Smooth muscle cell (in vitro differentiated cells): ENCODE results near the gene PRDM12. TPM values are rescaled to one million over a fixed set of nuclear protein-coding genes. Genes with fewer than 3 reads are reported as not detected.

ENCODE experiments used
- DNase-seq: peaks from one replicate; lab custom pipeline; 2025; ENCODE audit not compliant: unreplicated experiment; lab: John Stamatoyannopoulos, UW
- H2AFZ ChIP-seq: fragments of 200-600 bp; sonication (generic); 2 replicates; pipeline ENCODE4 v1.6.0; 2016; ENCODE audit warnings: antibody characterized with exemption, low read depth, mild to moderate bottlenecking
- H3F3A ChIP-seq: fragments of 200-600 bp; sonication (generic); 2 replicates; pipeline ENCODE4 v1.6.0; 2017; ENCODE audit warnings: antibody characterized with exemption, low read depth
- H3K27ac ChIP-seq: fragments of 200-600 bp; sonication (generic); 2 replicates; pipeline ENCODE4 v1.5.1; 2016; ENCODE audit warnings: low read depth, mild to moderate bottlenecking
- H3K27me3 ChIP-seq: fragments of 200-600 bp; sonication (generic); 2 replicates; pipeline ENCODE4 v1.6.1; 2016; ENCODE audit warnings: low read depth, mild to moderate bottlenecking
- H3K36me3 ChIP-seq: fragments of 200-600 bp; sonication (generic); 2 replicates; pipeline ENCODE4 v1.5.1; 2016; ENCODE audit warnings: low read depth
- H3K4me1 ChIP-seq: fragments of 200-600 bp; sonication (generic); 2 replicates; pipeline ENCODE4 v1.5.1; 2016; ENCODE audit warnings: low read depth
- H3K4me2 ChIP-seq: fragments of 200-600 bp; sonication (generic); 2 replicates; pipeline ENCODE4 v1.6.0; 2016; ENCODE audit warnings: mild to moderate bottlenecking
- H3K4me3 ChIP-seq: fragments of 200-600 bp; sonication (generic); 2 replicates; pipeline ENCODE4 v1.5.1; 2016; ENCODE audit warnings: mild to moderate bottlenecking
- H3K79me2 ChIP-seq: fragments of 200-600 bp; sonication (generic); 2 replicates; pipeline ENCODE4 v1.6.0; 2016; ENCODE audit warnings: low read depth, mild to moderate bottlenecking
- H3K9ac ChIP-seq: fragments of 200-600 bp; sonication (generic); 2 replicates; pipeline ENCODE4 v1.6.0; 2016; ENCODE audit warnings: low read depth
- H3K9me3 ChIP-seq: fragments of 200-600 bp; sonication (generic); replicated peaks from 2 replicates; pipeline ENCODE4 v1.5.1; 2016; ENCODE audit warnings: low read depth
- H4K20me1 ChIP-seq: fragments of 200-600 bp; sonication (generic); 2 replicates; pipeline ENCODE4 v1.6.0; 2016; ENCODE audit warnings: low read depth
- WGBS: methylation state at CpG from one replicate; pipeline ENCODE4 v1.1.7; 2016; ENCODE audit warnings: low lambda C conversion rate; 5-methylcytosine and 5-hydroxymethylcytosine counted together
- polyA plus RNA-seq: library from polyadenylated mRNA; unstranded; fragments of >200 nt; fragmentation: Nextera tagmentation; extraction: Ambion mirVana; gene quantifications from 2 replicates; pipeline ENCODE4 v1.2.1, GENCODE V29; 2016
- total RNA-seq: library from RNA; depleted of rRNA; stranded (reverse); fragments of >200 nt; gene quantifications from 2 replicates; pipeline ENCODE4 v1.2.3, GENCODE V29; 2014
- TF ChIP-seq, protein P1 (sequence below): fragments of 200-600 bp; sonication (generic); IDR thresholded peaks from 2 replicates; pipeline ENCODE4 v1.5.1; 2017; ENCODE audit warnings: borderline replicate concordance, mild to moderate bottlenecking, antibody characterized with exemption; ENCODE audit not compliant: insufficient read depth, poor library complexity, severe bottlenecking

The PRDM12 gene
- total and polyA plus RNA-seq, 2 experiments from 2014 or later: not detected

DNA sequence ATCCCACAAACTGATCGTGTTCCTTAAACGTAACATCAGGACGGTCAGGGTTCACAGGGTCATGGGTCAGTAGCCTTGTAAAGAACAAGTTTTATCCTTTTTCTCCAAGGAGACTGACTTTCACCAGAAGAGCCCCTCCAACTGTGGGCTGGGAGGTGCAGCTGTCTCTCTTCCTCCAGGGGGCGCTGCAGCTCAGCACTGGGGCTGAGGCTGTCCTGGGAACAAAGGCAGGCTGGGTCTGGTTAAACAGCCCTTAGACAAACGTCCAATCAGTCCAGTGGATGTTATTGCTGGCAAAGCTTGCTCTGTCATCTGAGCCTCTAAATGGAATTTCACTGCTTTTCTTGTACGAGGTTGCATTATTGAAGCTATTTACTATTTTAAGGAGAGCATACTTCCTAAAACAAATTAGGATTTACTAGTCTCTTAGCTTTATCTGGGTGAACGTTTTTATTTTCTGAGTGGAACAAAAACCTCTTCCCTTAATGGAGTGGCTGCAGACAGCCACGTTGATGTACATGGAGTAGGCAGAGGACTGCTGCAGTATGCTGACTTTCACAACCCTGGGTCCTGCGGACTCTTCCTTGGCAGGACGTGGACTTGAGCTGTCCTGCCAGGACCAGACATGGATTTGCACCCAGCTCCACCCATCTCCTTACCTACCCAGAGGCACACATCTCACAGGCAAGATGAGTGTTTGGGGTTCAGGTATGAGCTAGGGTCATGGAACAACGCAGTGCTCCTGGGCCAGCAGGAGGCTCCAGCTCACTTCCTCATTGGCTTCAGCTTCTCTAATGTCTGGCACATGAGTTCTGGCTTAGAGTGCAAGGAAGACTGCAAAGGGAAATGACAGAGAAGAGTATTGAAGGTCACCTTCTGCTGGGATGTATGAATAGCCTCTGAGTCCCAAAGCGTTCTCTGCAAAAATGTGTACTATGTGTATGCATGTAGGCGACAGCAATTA lies 36.9 kb downstream of the PRDM12 start:
- Histone ChIP-seq H2AFZ (no peak overlapping the region), H3K27ac (no peak overlapping the region), H3K4me2 (no peak overlapping the region), H3K9me3 (no peaks in the 10 kb centered on the region), H3K27me3 (no peaks in the 10 kb centered on the region), H4K20me1 (peaks cover 14% of the 10 kb centered on the region), H3K9ac (no peak overlapping the region), H3K4me1 (no peaks in the 10 kb centered on the region), H3F3A (no peaks in the 10 kb centered on the region), H3K4me3 (no peak overlapping the region), H3K79me2 (no peaks in the 10 kb centered on the region), H3K36me3 (peaks cover 3% of the 10 kb centered on the region)
- TF ChIP-seq, protein P1, sequence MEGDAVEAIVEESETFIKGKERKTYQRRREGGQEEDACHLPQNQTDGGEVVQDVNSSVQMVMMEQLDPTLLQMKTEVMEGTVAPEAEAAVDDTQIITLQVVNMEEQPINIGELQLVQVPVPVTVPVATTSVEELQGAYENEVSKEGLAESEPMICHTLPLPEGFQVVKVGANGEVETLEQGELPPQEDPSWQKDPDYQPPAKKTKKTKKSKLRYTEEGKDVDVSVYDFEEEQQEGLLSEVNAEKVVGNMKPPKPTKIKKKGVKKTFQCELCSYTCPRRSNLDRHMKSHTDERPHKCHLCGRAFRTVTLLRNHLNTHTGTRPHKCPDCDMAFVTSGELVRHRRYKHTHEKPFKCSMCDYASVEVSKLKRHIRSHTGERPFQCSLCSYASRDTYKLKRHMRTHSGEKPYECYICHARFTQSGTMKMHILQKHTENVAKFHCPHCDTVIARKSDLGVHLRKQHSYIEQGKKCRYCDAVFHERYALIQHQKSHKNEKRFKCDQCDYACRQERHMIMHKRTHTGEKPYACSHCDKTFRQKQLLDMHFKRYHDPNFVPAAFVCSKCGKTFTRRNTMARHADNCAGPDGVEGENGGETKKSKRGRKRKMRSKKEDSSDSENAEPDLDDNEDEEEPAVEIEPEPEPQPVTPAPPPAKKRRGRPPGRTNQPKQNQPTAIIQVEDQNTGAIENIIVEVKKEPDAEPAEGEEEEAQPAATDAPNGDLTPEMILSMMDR: peak; percentile 94
- peak; percentile 15 for DNase-seq
- WGBS: 74% methylated on average over 12 of the region's 13 CpGs

DNA sequence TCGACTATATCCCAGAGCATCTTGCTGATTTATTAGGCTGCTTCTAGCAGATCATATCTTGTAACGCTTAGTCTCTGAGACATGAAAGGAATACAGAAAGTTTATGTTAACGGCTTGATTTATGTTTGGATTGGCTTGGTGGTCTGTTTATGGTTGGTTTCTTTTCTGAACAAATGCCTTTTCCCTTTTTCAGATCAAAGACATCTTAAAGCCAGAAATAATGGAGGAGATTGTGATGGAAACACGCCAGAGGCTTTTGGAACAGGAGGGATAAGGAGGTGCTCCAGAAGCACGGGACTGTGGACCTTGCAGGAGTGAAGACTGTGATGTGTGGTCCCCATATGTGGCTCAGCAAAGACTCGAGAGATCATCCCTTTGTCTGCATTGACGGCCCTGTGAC lies 39.1 kb downstream of the PRDM12 start:
- no peak overlapping the region for H3K4me3 ChIP-seq
- peaks cover 9% of the 10 kb centered on the region for H4K20me1 ChIP-seq
- WGBS: 89% methylated on average over 7 of the region's 7 CpGs
- H3K27ac ChIP-seq: no peak overlapping the region
- peaks cover 5% of the 10 kb centered on the region for H3F3A ChIP-seq
- no peaks in the 10 kb centered on the region for H3K79me2 ChIP-seq
- no peak for DNase-seq
- H3K36me3 ChIP-seq: peaks cover 3% of the 10 kb centered on the region
- TF ChIP-seq, protein P1: no peak
- no peaks in the 10 kb centered on the region for H3K4me1 ChIP-seq
- no peaks in the 10 kb centered on the region for H3K9me3 ChIP-seq
- H3K27me3 ChIP-seq: no peaks in the 10 kb centered on the region
- no peak overlapping the region for H3K9ac ChIP-seq
- H3K4me2 ChIP-seq: no peak overlapping the region
- H2AFZ ChIP-seq: no peak overlapping the region

DNA sequence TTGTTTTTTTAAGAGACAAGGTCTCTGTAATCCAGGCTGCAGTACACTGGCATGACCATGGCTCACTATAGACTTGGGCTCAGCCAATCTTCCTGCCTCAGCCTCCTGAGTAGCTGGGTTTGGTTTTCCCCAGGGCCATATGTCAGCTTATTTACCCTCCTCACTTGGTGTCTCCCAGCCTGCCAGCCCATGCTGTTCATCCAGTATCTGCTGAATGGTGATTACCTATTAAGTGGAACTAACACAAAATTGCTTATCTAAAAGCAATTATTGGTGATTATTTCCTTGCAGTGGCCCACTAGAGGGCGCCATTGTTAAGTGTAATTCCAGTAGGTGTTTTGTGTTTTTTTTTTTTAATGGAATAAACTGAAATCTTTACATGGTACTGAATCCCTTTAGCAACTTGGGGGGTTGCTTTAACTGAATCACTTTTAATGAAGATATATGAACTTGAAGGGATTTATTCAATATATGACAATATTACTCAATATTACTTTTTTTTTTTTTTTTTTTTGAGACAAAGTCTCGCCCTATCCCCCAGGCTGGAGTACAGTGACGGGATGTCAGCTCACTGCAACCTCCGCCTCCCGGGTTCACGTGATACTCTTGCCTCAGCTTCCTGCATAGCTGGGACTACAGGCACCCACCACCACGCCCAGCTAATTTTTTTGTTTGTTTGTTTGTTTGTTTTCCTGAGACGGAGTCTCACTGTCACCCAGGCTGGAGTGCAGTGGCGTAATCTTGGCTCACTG lies 43.0 kb downstream of the PRDM12 start:
- no peak for DNase-seq
- H4K20me1 ChIP-seq: no peaks in the 10 kb centered on the region
- H3K79me2 ChIP-seq: no peaks in the 10 kb centered on the region
- 62% methylated on average over 9 of the region's 9 CpGs for WGBS
- H3K9me3 ChIP-seq: no peaks in the 10 kb centered on the region
- peaks cover 3% of the 10 kb centered on the region for H3K36me3 ChIP-seq
- H3K27ac ChIP-seq: no peak overlapping the region
- TF ChIP-seq, protein P1: peak; percentile 89
- no peak overlapping the region for H3K4me3 ChIP-seq
- H3K4me2 ChIP-seq: no peak overlapping the region
- H3F3A ChIP-seq: peaks cover 5% of the 10 kb centered on the region
- H3K4me1 ChIP-seq: no peaks in the 10 kb centered on the region
- no peaks in the 10 kb centered on the region for H3K27me3 ChIP-seq
- H2AFZ ChIP-seq: no peak overlapping the region
- H3K9ac ChIP-seq: no peak overlapping the region
